ENCODE data around the gene MRPL4. TPM values are rescaled to one million over a fixed set of nuclear protein-coding genes. Genes with fewer than 3 reads are reported as not detected.
"Not testable (repeated sequence)": the region's sequence is repeated elsewhere in the genome, so short reads cannot be mapped to it uniquely, and the experiment has no call there.

Gene MRPL4
- total RNA-seq, 1 experiment from 2014 or later = 99.3 TPM

- Histone ChIP-seq H3K27ac (ENCODE audit: insufficient read length, low read depth, low read length) (no peak overlapping the region), H2BK5ac (ENCODE audit: insufficient read length, low read length) (no peak overlapping the region), H2AFZ (ENCODE audit: low read length) (no peak overlapping the region), H3K23me2 (ENCODE audit: insufficient read length, low read depth, low read length, poor library complexity, severe bottlenecking) (no peaks in the 10 kb centered on the region), H2BK20ac (ENCODE audit: low read depth, low read length, poor library complexity, severe bottlenecking) (no peak overlapping the region), H4K5ac (ENCODE audit: insufficient read length, low read depth, low read length) (no peak overlapping the region), H3K27me3 (ENCODE audit: insufficient read depth, low read length) (no peaks in the 10 kb centered on the region), H3K79me1 (ENCODE audit: insufficient read depth, low read depth, low read length, poor library complexity, severe bottlenecking) (no peaks in the 10 kb centered on the region), H3K23ac (ENCODE audit: insufficient read length, low read depth, low read length) (no peak overlapping the region), H4K8ac (replicated peaks; ENCODE audit: insufficient read length, low read depth, low read length) (no peak overlapping the region), H3T11ph (ENCODE audit: low read length) (no peak overlapping the region), H3K9me3 (ENCODE audit: control insufficient read depth, low read depth, low read length) (no peaks in the 10 kb centered on the region), H3K18ac (ENCODE audit: insufficient read length, low read depth, low read length) (no peak overlapping the region), H3K14ac (ENCODE audit: insufficient read depth, low read length) (no peak overlapping the region), H3K4ac (ENCODE audit: low read depth, low read length) (no peak overlapping the region), H4K91ac (ENCODE audit: insufficient read length, low read depth, low read length) (no peak overlapping the region), H3K79me2 (ENCODE audit: insufficient read depth, low read length) (no peaks in the 10 kb centered on the region), H3K56ac (ENCODE audit: insufficient read length, low read depth, low read length) (no peak overlapping the region), H4K20me1 (ENCODE audit: control insufficient read depth, insufficient read depth, insufficient read length) (no peaks in the 10 kb centered on the region), H3K4me1 (ENCODE audit: insufficient read depth, low read length) (no peaks in the 10 kb centered on the region), H3K9ac (ENCODE audit: extremely low read depth, insufficient read length, low read length) (no peak overlapping the region), H2BK120ac (ENCODE audit: low read depth, low read length, poor library complexity, severe bottlenecking) (no peak overlapping the region), H2BK15ac (ENCODE audit: low read depth, low read length) (no peak overlapping the region), H3K4me2 (ENCODE audit: insufficient read depth, insufficient read length, low read length) (no peak overlapping the region), H2AK5ac (ENCODE audit: insufficient read length, low read length) (no peak overlapping the region), H2BK12ac (ENCODE audit: insufficient read length, low read depth, low read length) (no peak overlapping the region)
- Mint-ChIP-seq H3K27ac (no peak overlapping the region; a peak in 1 of 7 replicates), H3K27me3 (ENCODE audit: low read depth) (peaks cover 3% of the 10 kb centered on the region), H3K4me3 (no peak overlapping the region; a peak in 1 of 5 replicates), H3K36me3 (ENCODE audit: insufficient read depth in 1 of 3, low read depth in 3 of 3) (peaks cover 0 to under 1% (median 0%) of the 10 kb centered on the region in 3 experiments; a peak in 1 of 7 replicates), H3K9me3 (no peaks in the 10 kb centered on the region), H3K4me1 (peaks cover 0 to 12% of the 10 kb centered on the region in 2 experiments; a peak in 2 of 4 replicates)
- DNase-seq = no peak
- no CpG with 5 or more reads among the region's 5 CpGs for WGBS (ENCODE audit: extremely low coverage, insufficient read length, low lambda C conversion rate)
- no peak for TF ChIP-seq CTCF (conservative IDR thresholded peaks at IDR 0.05)
Observed at GRCh38 chr19:10279737-10280442, 27.9 kb downstream of the MRPL4 start.

- not testable (repeated sequence) for H2BK15ac ChIP-seq (ENCODE audit: low read depth, low read length); H3K9me3 ChIP-seq (ENCODE audit: control insufficient read depth, low read depth, low read length); H3K27me3 ChIP-seq (ENCODE audit: insufficient read depth, low read length); H2BK12ac ChIP-seq (ENCODE audit: insufficient read length, low read depth, low read length); H3K4ac ChIP-seq (ENCODE audit: low read depth, low read length); H3K4me1 ChIP-seq (ENCODE audit: insufficient read depth, low read length); H2AFZ ChIP-seq (ENCODE audit: low read length); H3K23ac ChIP-seq (ENCODE audit: insufficient read length, low read depth, low read length); H3K4me2 ChIP-seq (ENCODE audit: insufficient read depth, insufficient read length, low read length); H3K23me2 ChIP-seq (ENCODE audit: insufficient read length, low read depth, low read length, poor library complexity, severe bottlenecking); H3K27ac ChIP-seq (ENCODE audit: insufficient read length, low read depth, low read length); H4K91ac ChIP-seq (ENCODE audit: insufficient read length, low read depth, low read length); H2BK5ac ChIP-seq (ENCODE audit: insufficient read length, low read length); H4K5ac ChIP-seq (ENCODE audit: insufficient read length, low read depth, low read length); H4K8ac ChIP-seq (replicated peaks; ENCODE audit: insufficient read length, low read depth, low read length); H3T11ph ChIP-seq (ENCODE audit: low read length); H3K79me2 ChIP-seq (ENCODE audit: insufficient read depth, low read length); H3K36me3 Mint-ChIP-seq (ENCODE audit: insufficient read depth in 1 of 3, low read depth in 3 of 3); DNase-seq; H3K79me1 ChIP-seq (ENCODE audit: insufficient read depth, low read depth, low read length, poor library complexity, severe bottlenecking); H2BK120ac ChIP-seq (ENCODE audit: low read depth, low read length, poor library complexity, severe bottlenecking); H3K56ac ChIP-seq (ENCODE audit: insufficient read length, low read depth, low read length); H2BK20ac ChIP-seq (ENCODE audit: low read depth, low read length, poor library complexity, severe bottlenecking); H3K14ac ChIP-seq (ENCODE audit: insufficient read depth, low read length); H2AK5ac ChIP-seq (ENCODE audit: insufficient read length, low read length); H3K9ac ChIP-seq (ENCODE audit: extremely low read depth, insufficient read length, low read length); H3K4me3 Mint-ChIP-seq; H3K18ac ChIP-seq (ENCODE audit: insufficient read length, low read depth, low read length); H4K20me1 ChIP-seq (ENCODE audit: control insufficient read depth, insufficient read depth, insufficient read length); H3K27ac Mint-ChIP-seq; H3K9me3 Mint-ChIP-seq
- no CpG with 5 or more reads among the region's 5 CpGs for WGBS (ENCODE audit: extremely low coverage, insufficient read length, low lambda C conversion rate)
- Mint-ChIP-seq H3K4me1 (peaks cover 0 to 14% of the 10 kb centered on the region in 2 experiments; a peak in 2 of 4 replicates), H3K27me3 (ENCODE audit: low read depth) (peaks cover 23% of the 10 kb centered on the region)
Observed at GRCh38 chr19:10282043-10282442, 30.0 kb downstream of the MRPL4 start.

All from H9 (cell line).